ENCODE data around the gene GMPS.
"Not testable (repeated sequence)": the region's sequence is repeated elsewhere in the genome, so short reads cannot be mapped to it uniquely, and the experiment has no call there.

The GMPS gene

DNA sequence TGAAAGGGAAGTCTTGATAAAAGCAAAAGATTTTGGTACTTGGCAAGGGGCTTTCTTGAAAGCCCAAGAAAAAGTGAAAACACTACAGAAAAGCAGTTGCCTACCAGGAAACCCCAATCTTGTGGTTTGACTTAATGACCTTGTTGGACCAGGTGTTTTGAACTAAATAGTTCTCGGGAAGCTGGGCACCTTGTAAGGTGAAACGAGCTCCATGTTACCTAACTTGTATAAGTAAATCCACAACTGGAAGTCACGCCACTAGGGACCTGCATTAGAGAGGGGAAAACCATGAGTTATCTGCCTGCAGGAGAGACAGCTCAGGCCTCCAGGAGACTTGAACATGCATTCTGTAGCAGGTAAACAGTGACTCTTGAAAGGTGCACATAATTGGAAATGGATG, 88.2 kb downstream of the GMPS start:
- Histone ChIP-seq H3K4me2 (no peak overlapping the region), H4K20me1 (no peaks in the 10 kb centered on the region), H3K36me3 (no peaks in the 10 kb centered on the region), H3K27ac (no peak overlapping the region), H3K9me3 (peaks cover 22% of the 10 kb centered on the region), H3K4me3 (no peak overlapping the region), H3K9ac (no peak overlapping the region), H3K27me3 (no peaks in the 10 kb centered on the region), H3K4me1 (no peaks in the 10 kb centered on the region)
- TF ChIP-seq Cebpa-rat (IDR thresholded peaks at IDR 0.05) = no peak

GRCh38 chr3:155960060-155960459, 89.6 kb downstream of the GMPS start:
- no peaks in the 10 kb centered on the region for H4K20me1 ChIP-seq
- H3K27me3 ChIP-seq = no peaks in the 10 kb centered on the region
- H3K4me1 ChIP-seq = no peaks in the 10 kb centered on the region
- no peak overlapping the region for H3K4me3 ChIP-seq
- no peak overlapping the region for H3K27ac ChIP-seq
- no peak overlapping the region for H3K9ac ChIP-seq
- H3K36me3 ChIP-seq = no peaks in the 10 kb centered on the region
- no peak overlapping the region for H3K4me2 ChIP-seq
- peaks cover 17% of the 10 kb centered on the region for H3K9me3 ChIP-seq
- no peak for TF ChIP-seq Cebpa-rat (IDR thresholded peaks at IDR 0.05)

DNA sequence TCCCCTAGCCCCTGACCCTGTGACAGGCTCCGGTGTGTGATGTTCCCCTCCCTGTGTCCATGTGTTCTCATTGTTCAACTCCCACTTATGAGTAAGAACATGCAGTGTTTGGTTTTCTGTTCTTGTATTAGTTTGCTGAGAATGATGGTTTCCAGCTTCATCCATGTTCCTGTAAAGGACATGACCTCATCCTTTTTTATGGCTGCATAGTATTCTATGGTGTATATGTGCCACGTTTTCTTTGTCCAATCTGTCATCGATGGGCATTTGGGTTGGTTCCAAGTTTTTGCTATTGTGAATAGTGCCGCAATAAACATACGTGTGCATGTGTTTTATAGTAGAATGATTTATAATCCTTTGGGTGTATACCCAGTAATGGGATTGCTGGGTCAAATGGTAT, 90.6 kb downstream of the GMPS start:
- H4K20me1 ChIP-seq, H3K27me3 ChIP-seq, H3K36me3 ChIP-seq, H3K27ac ChIP-seq, H3K4me1 ChIP-seq, H3K4me2 ChIP-seq, H3K9ac ChIP-seq, H3K4me3 ChIP-seq: not testable (repeated sequence)
- peaks cover 11% of the 10 kb centered on the region for H3K9me3 ChIP-seq

GRCh38 chr3:155963570-155963969, 93.1 kb downstream of the GMPS start:
- Histone ChIP-seq H3K4me3 (no peak overlapping the region), H3K27me3 (no peaks in the 10 kb centered on the region), H3K9me3 (peaks cover 11% of the 10 kb centered on the region), H3K36me3 (no peaks in the 10 kb centered on the region), H3K9ac (no peak overlapping the region), H3K27ac (no peak overlapping the region), H3K4me1 (no peaks in the 10 kb centered on the region), H4K20me1 (no peaks in the 10 kb centered on the region), H3K4me2 (no peak overlapping the region)
- no peak for TF ChIP-seq Cebpa-rat (IDR thresholded peaks at IDR 0.05)

- Histone ChIP-seq H3K4me2 (no peak overlapping the region), H3K4me1 (no peaks in the 10 kb centered on the region), H4K20me1 (no peaks in the 10 kb centered on the region), H3K9me3 (peaks cover 5% of the 10 kb centered on the region; the same call in 1 of the 2 replicates), H3K4me3 (no peak overlapping the region), H3K27ac (no peak overlapping the region), H3K36me3 (no peaks in the 10 kb centered on the region), H3K9ac (no peak overlapping the region), H3K27me3 (no peaks in the 10 kb centered on the region)
- TF ChIP-seq Cebpa-rat (IDR thresholded peaks at IDR 0.05) = no peak
These were observed 99.9 kb downstream of the GMPS start for GRCh38 chr3:155970398-155970797.

DNA sequence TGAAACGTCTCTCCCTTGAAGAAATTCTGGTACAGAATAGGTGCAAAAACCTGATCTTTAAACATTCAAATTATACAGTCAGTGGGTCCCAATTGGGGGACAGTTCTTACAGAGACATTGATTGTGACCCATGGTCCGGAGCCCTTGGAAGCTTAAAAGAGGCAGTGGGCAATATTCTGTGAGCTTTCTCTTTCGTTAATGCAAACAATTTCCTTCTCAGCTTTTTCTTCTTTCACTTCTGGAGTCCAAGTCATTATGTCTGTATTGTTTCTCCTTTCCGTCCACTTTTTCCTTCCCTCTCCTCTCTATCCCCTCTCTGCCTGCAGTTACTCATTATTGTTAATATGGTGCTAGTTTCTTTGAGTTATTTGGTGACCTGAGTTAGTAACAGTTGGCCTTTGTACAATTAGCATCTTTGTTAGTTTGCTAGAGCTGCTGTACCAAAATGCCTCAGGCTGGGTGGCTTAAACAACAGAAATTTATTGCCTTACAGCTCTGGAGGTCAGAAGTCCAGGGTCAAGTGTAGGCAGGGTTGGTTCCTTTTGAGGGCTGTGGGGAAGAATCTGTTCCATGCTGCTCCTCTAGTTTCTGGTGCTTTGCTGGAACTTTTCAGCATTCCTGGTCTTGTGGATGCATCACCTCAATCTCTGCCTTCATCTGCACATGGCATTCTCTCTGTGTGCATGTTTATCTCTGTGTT, 102.6 kb downstream of the GMPS start:
- no peak overlapping the region for H3K4me2 ChIP-seq
- H3K4me3 ChIP-seq = no peak overlapping the region
- no peak overlapping the region for H3K9ac ChIP-seq
- H3K27ac ChIP-seq = no peak overlapping the region
- H3K36me3 ChIP-seq = no peaks in the 10 kb centered on the region
- H3K27me3 ChIP-seq = no peaks in the 10 kb centered on the region
- TF ChIP-seq Cebpa-rat (IDR thresholded peaks at IDR 0.05) = no peak
- no peaks in the 10 kb centered on the region for H3K4me1 ChIP-seq
- no peaks in the 10 kb centered on the region for H4K20me1 ChIP-seq
- H3K9me3 ChIP-seq = 0 out of 2 replicates have a peak, but pooled peaks cover 5% of the 10 kb centered on the region

DNA sequence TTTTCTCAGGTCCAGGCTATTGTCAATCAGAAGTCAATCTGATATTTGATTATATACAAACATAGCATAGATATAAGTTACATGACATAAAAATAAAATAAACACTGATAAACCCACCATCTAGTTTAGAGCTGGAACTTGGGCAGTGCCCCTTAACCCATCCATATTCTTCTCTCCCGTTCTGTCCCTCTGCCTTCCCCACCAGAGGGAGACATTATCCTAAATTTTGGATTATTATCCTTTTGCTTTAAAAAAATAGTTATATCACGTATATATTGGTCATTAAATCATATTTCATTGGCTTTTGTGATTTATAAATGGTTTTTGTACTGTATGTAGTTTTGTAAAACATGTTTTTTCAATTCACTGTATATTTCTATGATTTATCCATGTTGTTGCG, 107.9 kb downstream of the GMPS start:
- no peak overlapping the region for H3K4me3 ChIP-seq
- no peak overlapping the region for H3K4me2 ChIP-seq
- no peaks in the 10 kb centered on the region for H3K27me3 ChIP-seq
- no peaks in the 10 kb centered on the region for H3K9me3 ChIP-seq
- H3K9ac ChIP-seq = no peak overlapping the region
- H3K4me1 ChIP-seq = no peaks in the 10 kb centered on the region
- no peaks in the 10 kb centered on the region for H3K36me3 ChIP-seq
- no peaks in the 10 kb centered on the region for H4K20me1 ChIP-seq
- H3K27ac ChIP-seq = no peak overlapping the region
- TF ChIP-seq Cebpa-rat (IDR thresholded peaks at IDR 0.05) = no peak

DNA sequence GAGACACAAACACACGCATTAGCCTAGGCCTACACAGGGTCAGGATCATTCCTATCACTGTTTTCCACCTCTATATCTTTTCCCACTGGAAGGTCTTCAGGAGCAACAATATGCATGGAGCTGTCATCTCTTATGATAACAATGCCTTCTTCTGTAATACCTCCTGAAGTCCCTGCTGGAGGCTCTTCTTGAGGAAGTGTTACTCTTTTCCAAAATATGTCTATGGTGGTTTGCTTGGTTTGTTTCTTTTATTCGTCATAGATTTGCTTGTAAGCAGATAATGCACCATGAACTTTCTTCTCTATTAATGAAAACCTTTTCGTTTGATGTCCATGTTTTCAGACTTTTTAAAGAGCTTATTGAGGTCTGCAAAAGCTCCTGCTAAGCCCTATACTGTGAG, 109.3 kb downstream of the GMPS start:
- H3K4me3 ChIP-seq = no peak overlapping the region
- no peaks in the 10 kb centered on the region for H3K27me3 ChIP-seq
- H3K9me3 ChIP-seq = no peaks in the 10 kb centered on the region
- no peak overlapping the region for H3K9ac ChIP-seq
- H4K20me1 ChIP-seq = no peaks in the 10 kb centered on the region
- TF ChIP-seq Cebpa-rat (IDR thresholded peaks at IDR 0.05) = no peak
- no peaks in the 10 kb centered on the region for H3K4me1 ChIP-seq
- no peaks in the 10 kb centered on the region for H3K36me3 ChIP-seq
- H3K4me2 ChIP-seq = no peak overlapping the region
- H3K27ac ChIP-seq = no peak overlapping the region

DNA sequence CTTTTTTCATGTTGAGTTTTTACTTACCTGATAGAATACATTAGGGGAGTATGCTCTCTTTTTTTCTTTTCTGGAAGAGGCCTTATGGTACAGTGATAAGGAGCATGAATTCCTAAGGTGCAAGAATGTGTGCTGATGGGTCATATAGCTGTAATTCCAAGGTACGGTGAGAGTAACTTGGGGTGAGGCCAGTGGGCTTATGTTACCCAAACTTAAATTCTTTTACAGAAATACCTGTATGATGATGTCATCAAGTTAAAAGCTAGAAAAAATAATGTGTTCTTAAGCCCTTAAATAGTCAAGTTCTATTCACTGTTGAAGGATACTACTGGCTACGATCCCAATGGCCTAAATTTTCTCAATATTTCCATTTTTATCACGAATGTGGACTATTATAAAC, 111.2 kb downstream of the GMPS start:
- no peaks in the 10 kb centered on the region; the same call in 1 of the 2 replicates for H3K9me3 ChIP-seq
- no peak overlapping the region for H3K4me3 ChIP-seq
- H3K36me3 ChIP-seq = no peaks in the 10 kb centered on the region
- no peaks in the 10 kb centered on the region for H3K4me1 ChIP-seq
- H3K27ac ChIP-seq = no peak overlapping the region
- H4K20me1 ChIP-seq = no peaks in the 10 kb centered on the region
- no peak overlapping the region for H3K4me2 ChIP-seq
- TF ChIP-seq Cebpa-rat (IDR thresholded peaks at IDR 0.05) = no peak
- H3K9ac ChIP-seq = no peak overlapping the region
- H3K27me3 ChIP-seq = no peaks in the 10 kb centered on the region

- Histone ChIP-seq H3K36me3 (no peaks in the 10 kb centered on the region), H3K27ac (no peak overlapping the region), H3K9me3 (no peaks in the 10 kb centered on the region; the same call in 1 of the 2 replicates), H3K27me3 (no peaks in the 10 kb centered on the region), H3K4me2 (no peak overlapping the region), H3K4me3 (no peak overlapping the region), H4K20me1 (no peaks in the 10 kb centered on the region), H3K4me1 (no peaks in the 10 kb centered on the region), H3K9ac (no peak overlapping the region)
- TF ChIP-seq Cebpa-rat (IDR thresholded peaks at IDR 0.05) = no peak
These were observed 113.5 kb downstream of the GMPS start for GRCh38 chr3:155983834-155984474.
